H9 (cell line): ENCODE data around the gene OTUB1. TPM values are rescaled to one million over a fixed set of nuclear protein-coding genes. Genes with fewer than 3 reads are reported as not detected.
A peak's percentile ranks its signal among the peaks of the same experiment; 100 is the strongest.

ENCODE experiments used
- DNase-seq: peaks from one replicate; pipeline ENCODE4 v3.0.0-alpha.2; 2017
- H2AFZ ChIP-seq: one replicate; pipeline ENCODE4 v1.6.1; 2013; ENCODE audit warnings: mild to moderate bottlenecking, low read length, control low read depth, moderate library complexity
- H2AK5ac ChIP-seq: 2 replicates; pipeline ENCODE4 v1.6.1; 2013; ENCODE audit warnings: low read length, control low read depth, mixed read lengths; ENCODE audit not compliant: insufficient read length
- H2BK120ac ChIP-seq: one replicate; pipeline ENCODE4 v1.6.1; 2013; ENCODE audit warnings: low read depth, mild to moderate bottlenecking, low read length, control low read depth, inconsistent platforms; ENCODE audit not compliant: poor library complexity, severe bottlenecking
- H2BK12ac ChIP-seq: 2 replicates; pipeline ENCODE4 v1.6.1; 2013; ENCODE audit warnings: low read length, control low read depth, mixed read lengths, low read depth; ENCODE audit not compliant: insufficient read length
- H2BK15ac ChIP-seq: 2 replicates; pipeline ENCODE4 v1.6.1; 2013; ENCODE audit warnings: low read depth, low read length, control low read depth
- H2BK20ac ChIP-seq: one replicate; pipeline ENCODE4 v1.6.1; 2013; ENCODE audit warnings: low read depth, mild to moderate bottlenecking, low read length, control low read depth, inconsistent platforms; ENCODE audit not compliant: poor library complexity, severe bottlenecking
- H2BK5ac ChIP-seq: 2 replicates; pipeline ENCODE4 v1.6.1; 2013; ENCODE audit warnings: low read length, control low read depth, mixed read lengths; ENCODE audit not compliant: insufficient read length
- H3K14ac ChIP-seq: 2 replicates; pipeline ENCODE4 v1.6.1; 2013; ENCODE audit warnings: low read length, control low read depth; ENCODE audit not compliant: insufficient read depth
- H3K18ac ChIP-seq: 2 replicates; pipeline ENCODE4 v1.6.1; 2013; ENCODE audit warnings: low read depth, mild to moderate bottlenecking, mixed read lengths, low read length, control low read depth; ENCODE audit not compliant: insufficient read length
- H3K23ac ChIP-seq: 2 replicates; pipeline ENCODE4 v1.6.1; 2013; ENCODE audit warnings: low read length, control low read depth, mixed read lengths, low read depth; ENCODE audit not compliant: insufficient read length
- H3K23me2 ChIP-seq: 2 replicates; pipeline ENCODE4 v1.6.1; 2013; ENCODE audit warnings: low read depth, mild to moderate bottlenecking, mixed read lengths, low read length, control low read depth; ENCODE audit not compliant: insufficient read length, poor library complexity, severe bottlenecking
- H3K27ac ChIP-seq: 2 replicates; pipeline ENCODE4 v1.5.1; 2013; ENCODE audit warnings: low read length, control low read depth, mixed read lengths, low read depth; ENCODE audit not compliant: insufficient read length
- H3K27me3 ChIP-seq: 2 replicates; pipeline ENCODE4 v1.6.1; 2013; ENCODE audit warnings: low read length, control low read depth, inconsistent platforms; ENCODE audit not compliant: insufficient read depth
- H3K4ac ChIP-seq: 2 replicates; pipeline ENCODE4 v1.6.1; 2013; ENCODE audit warnings: low read depth, mild to moderate bottlenecking, control low read depth, inconsistent platforms, low read length, moderate library complexity
- H3K4me1 ChIP-seq: 2 replicates; pipeline ENCODE4 v1.6.1; 2013; ENCODE audit warnings: low read length, control low read depth, inconsistent platforms; ENCODE audit not compliant: insufficient read depth
- H3K4me2 ChIP-seq: 2 replicates; pipeline ENCODE4 v1.6.1; 2013; ENCODE audit warnings: low read length, control low read depth, mixed read lengths; ENCODE audit not compliant: insufficient read length, insufficient read depth
- H3K56ac ChIP-seq: 2 replicates; pipeline ENCODE4 v1.6.1; 2013; ENCODE audit warnings: low read depth, mild to moderate bottlenecking, mixed read lengths, low read length, control low read depth; ENCODE audit not compliant: insufficient read length
- H3K79me1 ChIP-seq: 2 replicates; pipeline ENCODE4 v1.6.1; 2013; ENCODE audit warnings: low read depth, mild to moderate bottlenecking, moderate library complexity, low read length, control low read depth, inconsistent platforms; ENCODE audit not compliant: insufficient read depth, poor library complexity, severe bottlenecking
- H3K79me2 ChIP-seq: 2 replicates; pipeline ENCODE4 v1.6.1; 2013; ENCODE audit warnings: low read length, control low read depth, inconsistent platforms; ENCODE audit not compliant: insufficient read depth
- H3K9ac ChIP-seq: 2 replicates; pipeline ENCODE4 v1.6.1; 2013; ENCODE audit warnings: low read length, control low read depth, mixed read lengths; ENCODE audit not compliant: insufficient read length; ENCODE audit errors: extremely low read depth
- H3K9me3 ChIP-seq: one replicate; pipeline ENCODE4 v1.6.1; 2013; ENCODE audit warnings: low read depth, low read length, inconsistent platforms; ENCODE audit not compliant: control insufficient read depth
- H3T11ph ChIP-seq: one replicate; pipeline ENCODE4 v1.6.1; 2013; ENCODE audit warnings: mild to moderate bottlenecking, low read length, control low read depth, inconsistent platforms
- H4K20me1 ChIP-seq: one replicate; pipeline ENCODE4 v1.6.1; 2013; ENCODE audit not compliant: control insufficient read depth, insufficient read length, insufficient read depth
- H4K5ac ChIP-seq: 2 replicates; pipeline ENCODE4 v1.6.1; 2013; ENCODE audit warnings: low read depth, mild to moderate bottlenecking, mixed read lengths, low read length, control low read depth; ENCODE audit not compliant: insufficient read length
- H4K8ac ChIP-seq: replicated peaks from 2 replicates; pipeline ENCODE4 v1.6.1; 2013; ENCODE audit warnings: low read length, control low read depth, mixed read lengths, low read depth; ENCODE audit not compliant: insufficient read length
- H4K91ac ChIP-seq: 2 replicates; pipeline ENCODE4 v1.6.1; 2013; ENCODE audit warnings: low read depth, mild to moderate bottlenecking, moderate library complexity, mixed read lengths, low read length, control low read depth; ENCODE audit not compliant: insufficient read length
- H3K27ac Mint-ChIP-seq, 3 experiments: 2 replicates in 2 of 3; 3 replicates in 1 of 3; pipeline ENCODE4 v1.8.0; 2020 to 2021; ENCODE audit warnings: mixed read lengths in 3 of 3, mild to moderate bottlenecking in 1 of 3, moderate library complexity in 1 of 3
- H3K27me3 Mint-ChIP-seq: 2 replicates; pipeline ENCODE4 v1.8.0; 2021; ENCODE audit warnings: low read depth, mild to moderate bottlenecking, moderate library complexity, mixed read lengths
- H3K36me3 Mint-ChIP-seq, 3 experiments: 2 replicates in 2 of 3; 3 replicates in 1 of 3; pipeline ENCODE4 v1.8.0; 2020 to 2021; ENCODE audit warnings: low read depth in 3 of 3, mixed read lengths in 3 of 3; ENCODE audit not compliant: insufficient read depth in 1 of 3
- H3K4me1 Mint-ChIP-seq, 2 experiments: 2 replicates each; pipeline ENCODE4 v1.8.0; 2020; ENCODE audit warnings: mixed read lengths in 2 of 2
- H3K4me3 Mint-ChIP-seq, 2 experiments: 2 replicates in 1 of 2; 3 replicates in 1 of 2; pipeline ENCODE4 v1.8.0; 2020 to 2021; ENCODE audit warnings: mild to moderate bottlenecking in 2 of 2, mixed read lengths in 2 of 2, moderate library complexity in 1 of 2
- H3K9me3 Mint-ChIP-seq, 2 experiments: 2 replicates in 1 of 2; 3 replicates in 1 of 2; pipeline ENCODE4 v1.8.0; 2020; ENCODE audit warnings: mild to moderate bottlenecking in 2 of 2, mixed read lengths in 2 of 2, moderate library complexity in 1 of 2
- WGBS: extraction: QIAGEN DNeasy Blood & Tissue Kit; methylation state at CpG from one replicate; pipeline ENCODE4 v1.1.7; 2013; ENCODE audit warnings: missing lambda C conversion rate, low lambda C conversion rate, mixed read lengths; ENCODE audit not compliant: insufficient read length; ENCODE audit errors: extremely low coverage; 5-methylcytosine and 5-hydroxymethylcytosine counted together
- total RNA-seq: library from RNA; stranded (reverse); gene quantifications from 2 replicates; pipeline ENCODE4 v1.2.1, GENCODE V29; 2021
- TF ChIP-seq, protein P1 (sequence below): fragments of 200-600 bp; sonication (generic); conservative IDR thresholded peaks from 3 replicates; pipeline ENCODE4 v1.8.0; 2021; ENCODE audit warnings: antibody characterized with exemption, mild to moderate bottlenecking

OTUB1 gene
- total RNA-seq, 1 experiment from 2014 or later = 114 TPM

DNA sequence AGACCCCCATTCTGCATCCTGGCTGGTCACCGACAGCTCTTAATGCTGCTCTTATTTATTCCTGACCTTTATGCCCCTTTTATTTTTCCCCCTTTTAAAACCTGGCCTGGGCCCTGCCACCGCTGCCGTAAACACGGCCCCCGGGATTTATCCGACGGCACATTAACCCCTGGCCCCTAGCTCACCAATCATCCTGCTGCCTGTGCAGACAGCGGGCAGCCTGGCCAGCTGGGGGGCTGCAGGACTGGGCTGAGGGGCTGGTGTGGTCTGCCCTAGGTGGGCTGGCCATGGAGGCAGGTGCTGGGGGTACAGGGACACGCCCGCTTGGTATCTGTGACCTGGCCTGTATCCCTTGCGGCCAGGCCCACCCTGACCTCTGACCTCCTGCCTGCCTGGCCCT, 28.1 kb downstream of the OTUB1 start:
- WGBS = no CpG with 5 or more reads among the region's 11 CpGs
- no peaks in the 10 kb centered on the region for H3K23me2 ChIP-seq
- H2BK20ac ChIP-seq = no peak overlapping the region
- no peak overlapping the region; the same call in 1 of the 2 replicates for H3K14ac ChIP-seq
- peaks cover 2 to 10% (median 4%) of the 10 kb centered on the region in 3 experiments; a peak in 5 of 7 replicates for H3K36me3 Mint-ChIP-seq
- TF ChIP-seq, protein P1, sequence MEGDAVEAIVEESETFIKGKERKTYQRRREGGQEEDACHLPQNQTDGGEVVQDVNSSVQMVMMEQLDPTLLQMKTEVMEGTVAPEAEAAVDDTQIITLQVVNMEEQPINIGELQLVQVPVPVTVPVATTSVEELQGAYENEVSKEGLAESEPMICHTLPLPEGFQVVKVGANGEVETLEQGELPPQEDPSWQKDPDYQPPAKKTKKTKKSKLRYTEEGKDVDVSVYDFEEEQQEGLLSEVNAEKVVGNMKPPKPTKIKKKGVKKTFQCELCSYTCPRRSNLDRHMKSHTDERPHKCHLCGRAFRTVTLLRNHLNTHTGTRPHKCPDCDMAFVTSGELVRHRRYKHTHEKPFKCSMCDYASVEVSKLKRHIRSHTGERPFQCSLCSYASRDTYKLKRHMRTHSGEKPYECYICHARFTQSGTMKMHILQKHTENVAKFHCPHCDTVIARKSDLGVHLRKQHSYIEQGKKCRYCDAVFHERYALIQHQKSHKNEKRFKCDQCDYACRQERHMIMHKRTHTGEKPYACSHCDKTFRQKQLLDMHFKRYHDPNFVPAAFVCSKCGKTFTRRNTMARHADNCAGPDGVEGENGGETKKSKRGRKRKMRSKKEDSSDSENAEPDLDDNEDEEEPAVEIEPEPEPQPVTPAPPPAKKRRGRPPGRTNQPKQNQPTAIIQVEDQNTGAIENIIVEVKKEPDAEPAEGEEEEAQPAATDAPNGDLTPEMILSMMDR = no peak
- no peak overlapping the region for H2BK120ac ChIP-seq
- 0 out of 7 replicates have a peak overlapping the region, but pooled peaks of 1 of the 3 experiments have one; percentile 28 for H3K27ac Mint-ChIP-seq
- H3K9me3 ChIP-seq = no peaks in the 10 kb centered on the region
- H2BK12ac ChIP-seq = no peak overlapping the region
- no peak overlapping the region for H3K9ac ChIP-seq
- no peak overlapping the region for H4K5ac ChIP-seq
- no peak overlapping the region for H3K27ac ChIP-seq
- no peak overlapping the region for H2BK5ac ChIP-seq
- H3K4me2 ChIP-seq = no peak overlapping the region
- no peaks in the 10 kb centered on the region for H3K4me1 ChIP-seq
- no peaks in the 10 kb centered on the region for H3K79me1 ChIP-seq
- no peak overlapping the region for H3K56ac ChIP-seq
- no peak overlapping the region for H4K91ac ChIP-seq
- peaks cover 70% of the 10 kb centered on the region for H3K27me3 Mint-ChIP-seq
- peaks cover 13% of the 10 kb centered on the region; the same call in 1 of the 2 replicates for H3K27me3 ChIP-seq
- H3K4ac ChIP-seq = no peak overlapping the region
- no peak overlapping the region for H4K8ac ChIP-seq
- H3K4me3 Mint-ChIP-seq = no peak overlapping the region
- H3K79me2 ChIP-seq = no peaks in the 10 kb centered on the region
- H3K4me1 Mint-ChIP-seq = peaks cover 2 to 4% of the 10 kb centered on the region in 2 experiments
- H2AFZ ChIP-seq = no peak overlapping the region
- no peaks in the 10 kb centered on the region for H4K20me1 ChIP-seq
- peaks cover 9 to 14% of the 10 kb centered on the region in 2 experiments; a peak in 3 of 5 replicates for H3K9me3 Mint-ChIP-seq
- no peak overlapping the region for H2AK5ac ChIP-seq
- no peak overlapping the region for H3K23ac ChIP-seq
- H2BK15ac ChIP-seq = no peak overlapping the region
- H3T11ph ChIP-seq = no peak overlapping the region
- no peak for DNase-seq
- no peak overlapping the region for H3K18ac ChIP-seq
